ENCODE measurements around the gene FAM240B. TPM values are rescaled to one million over a fixed set of nuclear protein-coding genes. Genes with fewer than 3 reads are reported as not detected.

The FAM240B gene
- 0.14 TPM for polyA plus RNA-seq (ENCODE audit: insufficient read length)

- no peak for DNase-seq (ENCODE audit: low read depth)
These were observed at the start of gene FAM240B for GRCh38 chr9:38720083-38720745. Gene FAM240B (minus strand): TSS chr9:38720133. CDS start chr9:38703999, 16,134 bp downstream.

GRCh38 chr9:38768351-38768761 lies 48.4 kb upstream of the FAM240B start:
- no peak for DNase-seq (ENCODE audit: low read depth)

GRCh38 chr9:38765101-38765500 lies 45.2 kb upstream of the FAM240B start:
- no peak for DNase-seq (ENCODE audit: low read depth)

GRCh38 chr9:38761999-38762398 lies 42.1 kb upstream of the FAM240B start:
- DNase-seq (ENCODE audit: low read depth): no peak

GRCh38 chr9:38761339-38761738 lies 41.4 kb upstream of the FAM240B start:
- no peak for DNase-seq (ENCODE audit: low read depth)

GRCh38 chr9:38756702-38757101 lies 36.8 kb upstream of the FAM240B start:
- DNase-seq (ENCODE audit: low read depth): no peak

GRCh38 chr9:38747941-38748340 lies 28.0 kb upstream of the FAM240B start:
- DNase-seq (ENCODE audit: low read depth): no peak

- no peak for DNase-seq (ENCODE audit: low read depth)
These were observed 27.1 kb upstream of the FAM240B start for GRCh38 chr9:38747067-38747466.

- DNase-seq (ENCODE audit: low read depth): no peak
These were observed 26.4 kb upstream of the FAM240B start for GRCh38 chr9:38746303-38746702.

- no peak for DNase-seq (ENCODE audit: low read depth)
These were observed 24.6 kb upstream of the FAM240B start for GRCh38 chr9:38744484-38744883.

- no peak for DNase-seq (ENCODE audit: low read depth)
These were observed 17.3 kb upstream of the FAM240B start for GRCh38 chr9:38737246-38737645.

- DNase-seq (ENCODE audit: low read depth): no peak
These were observed 14.9 kb upstream of the FAM240B start for GRCh38 chr9:38734831-38735230.

- no peak for DNase-seq (ENCODE audit: low read depth)
These were observed 13.6 kb upstream of the FAM240B start for GRCh38 chr9:38733503-38733902.

- DNase-seq (ENCODE audit: low read depth): no peak
These were observed 13.0 kb upstream of the FAM240B start for GRCh38 chr9:38732885-38733284.

- peak; percentile 17 for DNase-seq (ENCODE audit: low read depth)
These were observed 7.6 kb upstream of the FAM240B start for GRCh38 chr9:38727497-38728001.

- no peak for DNase-seq (ENCODE audit: low read depth)
These were observed 4.8 kb upstream of the FAM240B start for GRCh38 chr9:38724754-38725153.

GRCh38 chr9:38718148-38718547 lies 1.8 kb downstream of the FAM240B start:
- DNase-seq (ENCODE audit: low read depth): no peak

GRCh38 chr9:38715684-38716083 lies 4.2 kb downstream of the FAM240B start:
- no peak for DNase-seq (ENCODE audit: low read depth)

- no peak for DNase-seq (ENCODE audit: low read depth)
These were observed 6.5 kb downstream of the FAM240B start for GRCh38 chr9:38713426-38713825.

- DNase-seq (ENCODE audit: low read depth): no peak
These were observed 11.2 kb downstream of the FAM240B start for GRCh38 chr9:38708759-38709158.

GRCh38 chr9:38707885-38708637 lies 11.9 kb downstream of the FAM240B start:
- DNase-seq (ENCODE audit: low read depth): no peak

- DNase-seq (ENCODE audit: low read depth): no peak
These were observed 13.4 kb downstream of the FAM240B start for GRCh38 chr9:38706493-38706892.

GRCh38 chr9:38705917-38706316 lies 14.0 kb downstream of the FAM240B start:
- DNase-seq (ENCODE audit: low read depth): no peak
